GM12878 (cell line): Measurements from ENCODE around the gene ARFRP1. TPM values are rescaled to one million over a fixed set of nuclear protein-coding genes. Genes with fewer than 3 reads are reported as not detected.

ENCODE experiments used
- ATAC-seq: fragments of 200-7000 bp; cut with Tn5 transposase; 3 replicates; pipeline ENCODE4 v1.9.1; 2020; ENCODE audit warnings: mild to moderate bottlenecking, moderate library complexity
- BruUV-seq: library from RNA; stranded (reverse); fragments of 400-500 nt; replicated peaks from 2 replicates; lab custom pipeline; 2021; lab: Mats Ljungman, UMichigan
- CTCF ChIA-PET: fragments of 300-600 bp; sonication (Branson Sonifier 250); formaldehyde crosslinking; extraction: SDS; loops from one replicate; lab custom pipeline; 2021; ENCODE audit warnings: inconsistent platforms; lab: Yijun Ruan, JAX
- POLR2A ChIA-PET: fragments of 350-600 bp; formaldehyde crosslinking; extraction: SDS; loops from one replicate; lab custom pipeline; 2021; ENCODE audit warnings: inconsistent platforms; lab: Charles Lee
- RAD21 ChIA-PET: fragments of 300-600 bp; sonication (Branson Sonifier 250); formaldehyde crosslinking; loops from one replicate; lab custom pipeline; 2023; ENCODE audit warnings: antibody characterized with exemption; ENCODE audit not compliant: unreplicated experiment; lab: Charles Lee
- SMC1A ChIA-PET: fragments of 300-600 bp; sonication (Branson Sonifier 250); formaldehyde crosslinking; loops from one replicate; lab custom pipeline; 2023; ENCODE audit not compliant: unreplicated experiment, uncharacterized antibody; lab: Charles Lee
- DNase-seq: peaks from one replicate; pipeline ENCODE4 v3.0.0-alpha.2; 2011; ENCODE audit warnings: low read depth, low spot score
- FAIRE-seq: peaks from 3 replicates; lab custom pipeline; 2011; peaks lifted over from hg19 to GRCh38; lab: Jason Lieb, UNC
- H2AFZ ChIP-seq: 2 replicates; pipeline ENCODE4 v1.6.0; 2011; ENCODE audit warnings: low read depth, low read length, control low read depth; ENCODE audit not compliant: control insufficient read depth
- H3K27ac ChIP-seq: 2 replicates; pipeline ENCODE4 v1.5.1; 2011; ENCODE audit warnings: control low read depth; ENCODE audit not compliant: control insufficient read depth, insufficient read depth
- H3K27me3 ChIP-seq, 2 experiments: replicated peaks in 1 of 2; 2 replicates each; pipeline versions ENCODE4 v1.6.0 to v1.6.1; 2011; ENCODE audit warnings: low read length in 1 of 2; ENCODE audit not compliant: control insufficient read depth in 2 of 2, insufficient read depth in 2 of 2
- H3K36me3 ChIP-seq, 2 experiments: 2 replicates each; pipeline ENCODE4 v1.5.1; 2011; ENCODE audit warnings: low read length in 1 of 2; ENCODE audit not compliant: control insufficient read depth in 2 of 2, insufficient read depth in 2 of 2
- H3K4me1 ChIP-seq: 2 replicates; pipeline ENCODE4 v1.6.1; 2011; ENCODE audit warnings: mild to moderate bottlenecking, low read length, moderate library complexity, mixed read lengths; ENCODE audit not compliant: control insufficient read depth, insufficient read depth
- H3K4me2 ChIP-seq: 2 replicates; pipeline ENCODE4 v1.6.0; 2011; ENCODE audit warnings: control low read depth; ENCODE audit not compliant: control insufficient read depth, insufficient read depth
- H3K4me3 ChIP-seq: fragments of 200-600 bp; sonication (generic); 2 replicates; pipeline ENCODE4 v1.5.1; 2016
- H3K79me2 ChIP-seq: 2 replicates; pipeline ENCODE4 v1.6.0; 2011; ENCODE audit warnings: low read length; ENCODE audit not compliant: control insufficient read depth, insufficient read depth
- H3K9ac ChIP-seq: 2 replicates; pipeline ENCODE4 v1.8.0; 2011; ENCODE audit warnings: low read length, control low read depth, mixed read lengths; ENCODE audit not compliant: control insufficient read depth, insufficient read depth
- H3K9me3 ChIP-seq: replicated peaks from 3 replicates; pipeline ENCODE4 v1.5.1; 2011; ENCODE audit warnings: mild to moderate bottlenecking, low read length; ENCODE audit not compliant: control insufficient read depth, insufficient read depth
- H4K20me1 ChIP-seq: 2 replicates; pipeline ENCODE4 v1.6.0; 2011; ENCODE audit not compliant: control insufficient read depth, insufficient read depth
- HCFC1 ChIP-seq: fragments of 150-350 bp; IDR thresholded peaks from 2 replicates; pipeline ENCODE4 v1.6.1; 2014; ENCODE audit warnings: low read length
- HDGF ChIP-seq: fragments of 450-650 bp; IDR thresholded peaks from 2 replicates; pipeline ENCODE4 v1.6.1; 2016; ENCODE audit warnings: antibody characterized with exemption
- IKZF1 ChIP-seq: fragments of 450-650 bp; conservative IDR thresholded peaks from 2 replicates; pipeline ENCODE4 v1.6.1; 2017; ENCODE audit warnings: antibody characterized with exemption, mild to moderate bottlenecking
- IKZF2 ChIP-seq, 2 experiments: fragments of 450-650 bp; IDR thresholded peaks; 2 replicates each; pipeline ENCODE4 v1.6.1; 2017; ENCODE audit warnings: mild to moderate bottlenecking in 2 of 2, moderate library complexity in 2 of 2
- NBN ChIP-seq: fragments of 450-650 bp; IDR thresholded peaks from 2 replicates; pipeline ENCODE4 v1.6.1; 2016
- NR2F1 ChIP-seq: fragments of 450-650 bp; conservative IDR thresholded peaks from 2 replicates; pipeline ENCODE4 v1.6.1; 2017; ENCODE audit warnings: mild to moderate bottlenecking
- PAX5 ChIP-seq: IDR thresholded peaks from 2 replicates; pipeline ENCODE4 v1.6.1; 2011; ENCODE audit warnings: low read depth, low read length, borderline replicate concordance
- POLR2AphosphoS2 ChIP-seq: IDR thresholded peaks from 2 replicates; pipeline ENCODE4 v1.6.1; 2011; ENCODE audit warnings: low read depth, mild to moderate bottlenecking, low read length, improper control_type of control experiment, moderate library complexity
- WGBS: methylation state at CpG from one replicate; pipeline ENCODE4 v1.1.6; 2016; ENCODE audit warnings: low lambda C conversion rate; ENCODE audit not compliant: insufficient replicate concordance, insufficient coverage; ENCODE audit errors: missing lambda C conversion rate; 5-methylcytosine and 5-hydroxymethylcytosine counted together
- in situ Hi-C: fragments of 300-500 bp; cut with MboI; formaldehyde crosslinking; loops from 9 replicates; pipeline ENCODE4 v1.14.3; 2018; ENCODE audit warnings: mixed read lengths
- intact Hi-C: fragments of 100-400 bp; cut with micrococcal nuclease; formaldehyde crosslinking; loops from one replicate; pipeline ENCODE4 v1.14.2; 2022; ENCODE audit not compliant: unreplicated experiment
- polyA plus RNA-seq, 11 experiments: library from polyadenylated mRNA; depleted of rRNA in 4 of 11; unstranded in 6 of 11; stranded (reverse) in 5 of 11; fragments of >200 nt; fragmentation: Nextera tagmentation in 4 of 11; fragmentation: Illumina TruSeq in 1 of 11; extraction: Ambion mirVana in 4 of 11; extraction: Trizol in 1 of 11; gene quantifications; 1 replicate in 1 of 11; 2 replicates in 10 of 11; pipeline versions ENCODE4 v1.2.1 to v1.2.3, GENCODE V29; 2011 to 2016; ENCODE audit warnings: inconsistent platforms in 2 of 11, missing spikeins in 2 of 11, low read depth in 1 of 11
- total RNA-seq, 4 experiments: library from RNA; depleted of rRNA in 3 of 4; stranded (reverse); fragments of >200 nt in 3 of 4; fragmentation: Illumina TruSeq in 1 of 4; extraction: Trizol in 1 of 4; gene quantifications; 2 replicates each; pipeline versions ENCODE4 v1.2.1 to v1.2.3, GENCODE V29; 2013 to 2021
- TF ChIP-seq, protein P1 (sequence below): fragments of 450-650 bp; IDR thresholded peaks from 2 replicates; pipeline ENCODE4 v1.6.1; 2017; ENCODE audit warnings: mild to moderate bottlenecking
- TF ChIP-seq, protein P2 (sequence below): IDR thresholded peaks from 2 replicates; pipeline ENCODE4 v1.6.1; 2012; ENCODE audit warnings: improper control_type of control experiment, low read depth, low read length; ENCODE audit not compliant: insufficient replicate concordance
- TF ChIP-seq, protein P3 (sequence below): IDR thresholded peaks from 2 replicates; pipeline ENCODE4 v1.6.1; 2011; ENCODE audit warnings: borderline replicate concordance, low read depth, mild to moderate bottlenecking, moderate library complexity, mixed read lengths, low read length; ENCODE audit not compliant: insufficient read depth; ENCODE audit errors: extremely low read length
- TF ChIP-seq, protein P4 (sequence below): fragments of 450-650 bp; formaldehyde crosslinking; IDR thresholded peaks from 2 replicates; pipeline ENCODE4 v1.5.0; 2022; ENCODE audit warnings: mild to moderate bottlenecking, missing genetic modification characterization

The ARFRP1 gene
- total and polyA plus RNA-seq, 10 of the 15 experiments (the other 5 are each of a cell fraction or from before 2014, with no cell fraction given) = 0.37 to 71.7 (median 34.6) TPM

DNA sequence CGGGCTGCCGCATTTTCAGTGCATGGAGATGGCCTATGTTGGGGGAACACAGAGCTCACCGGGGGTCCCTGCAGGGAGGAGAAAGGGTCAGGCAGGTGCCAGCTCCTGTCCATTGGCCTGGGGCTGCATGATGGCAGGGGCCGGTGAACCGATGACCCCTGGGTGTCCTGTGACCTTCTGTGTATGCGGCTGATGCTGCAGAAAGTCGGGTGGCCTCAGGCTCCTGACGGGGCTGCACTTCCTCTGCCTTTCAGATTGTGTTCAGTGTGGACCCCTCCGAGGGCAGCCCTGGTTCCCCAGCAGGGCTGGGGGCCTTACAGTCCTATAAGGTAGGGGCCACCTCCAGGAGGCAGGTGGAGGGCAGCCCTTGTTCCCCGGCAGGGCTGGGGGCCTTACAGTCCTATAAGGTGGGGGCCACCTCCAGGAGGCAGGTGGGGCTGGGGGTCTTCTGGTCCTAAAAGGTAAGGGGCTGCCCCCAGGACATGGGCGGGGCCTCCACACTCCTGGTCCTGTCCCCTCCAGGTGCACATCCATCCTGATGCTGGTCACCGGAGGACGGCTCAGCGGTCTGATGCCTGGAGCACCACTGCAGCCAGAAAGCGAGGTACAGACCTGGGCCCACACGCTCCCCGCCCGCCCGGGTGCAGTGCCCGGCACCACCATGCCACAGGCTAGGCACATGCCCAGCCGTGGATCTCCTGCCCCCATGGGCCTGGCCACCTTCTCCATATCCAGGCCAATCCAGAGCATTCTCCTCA is 22.3 kb downstream of the ARFRP1 start:
- H3K9me3 ChIP-seq = no peaks in the 10 kb centered on the region
- FAIRE-seq (no peak), DNase-seq (no peak), ATAC-seq (no peak)
- no peaks in the 10 kb centered on the region for H3K4me1 ChIP-seq
- intact Hi-C loops = no loop called here
- RAD21 ChIA-PET = no interaction called here
- H3K27me3 ChIP-seq = no peaks in the 10 kb centered on the region
- no peak overlapping the region for H3K4me3 ChIP-seq
- CTCF ChIA-PET = no interaction called here
- no peak overlapping the region for H3K4me2 ChIP-seq
- H4K20me1 ChIP-seq = no peaks in the 10 kb centered on the region
- no peaks in the 10 kb centered on the region; a peak in 1 of 4 replicates for H3K36me3 ChIP-seq
- 87% methylated on average over 20 of the region's 21 CpGs for WGBS
- no peak overlapping the region for H3K27ac ChIP-seq
- SMC1A ChIA-PET = no interaction called here
- in situ Hi-C loops = no loop called here
- no peak overlapping the region for H3K9ac ChIP-seq
- no TSS peak for BruUV-seq
- no peaks in the 10 kb centered on the region for H3K79me2 ChIP-seq
- no peak overlapping the region for H2AFZ ChIP-seq
- POLR2A ChIA-PET = no interaction called here
- TF ChIP-seq, protein P1, sequence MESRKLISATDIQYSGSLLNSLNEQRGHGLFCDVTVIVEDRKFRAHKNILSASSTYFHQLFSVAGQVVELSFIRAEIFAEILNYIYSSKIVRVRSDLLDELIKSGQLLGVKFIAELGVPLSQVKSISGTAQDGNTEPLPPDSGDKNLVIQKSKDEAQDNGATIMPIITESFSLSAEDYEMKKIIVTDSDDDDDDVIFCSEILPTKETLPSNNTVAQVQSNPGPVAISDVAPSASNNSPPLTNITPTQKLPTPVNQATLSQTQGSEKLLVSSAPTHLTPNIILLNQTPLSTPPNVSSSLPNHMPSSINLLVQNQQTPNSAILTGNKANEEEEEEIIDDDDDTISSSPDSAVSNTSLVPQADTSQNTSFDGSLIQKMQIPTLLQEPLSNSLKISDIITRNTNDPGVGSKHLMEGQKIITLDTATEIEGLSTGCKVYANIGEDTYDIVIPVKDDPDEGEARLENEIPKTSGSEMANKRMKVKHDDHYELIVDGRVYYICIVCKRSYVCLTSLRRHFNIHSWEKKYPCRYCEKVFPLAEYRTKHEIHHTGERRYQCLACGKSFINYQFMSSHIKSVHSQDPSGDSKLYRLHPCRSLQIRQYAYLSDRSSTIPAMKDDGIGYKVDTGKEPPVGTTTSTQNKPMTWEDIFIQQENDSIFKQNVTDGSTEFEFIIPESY = no peak
- no peak for TF ChIP-seq IKZF1
- no peak for TF ChIP-seq NR2F1
- TF ChIP-seq POLR2AphosphoS2 = no peak
- TF ChIP-seq HCFC1 = no peak
- no peak for TF ChIP-seq NBN
- TF ChIP-seq PAX5 = no peak
- TF ChIP-seq, protein P2, sequence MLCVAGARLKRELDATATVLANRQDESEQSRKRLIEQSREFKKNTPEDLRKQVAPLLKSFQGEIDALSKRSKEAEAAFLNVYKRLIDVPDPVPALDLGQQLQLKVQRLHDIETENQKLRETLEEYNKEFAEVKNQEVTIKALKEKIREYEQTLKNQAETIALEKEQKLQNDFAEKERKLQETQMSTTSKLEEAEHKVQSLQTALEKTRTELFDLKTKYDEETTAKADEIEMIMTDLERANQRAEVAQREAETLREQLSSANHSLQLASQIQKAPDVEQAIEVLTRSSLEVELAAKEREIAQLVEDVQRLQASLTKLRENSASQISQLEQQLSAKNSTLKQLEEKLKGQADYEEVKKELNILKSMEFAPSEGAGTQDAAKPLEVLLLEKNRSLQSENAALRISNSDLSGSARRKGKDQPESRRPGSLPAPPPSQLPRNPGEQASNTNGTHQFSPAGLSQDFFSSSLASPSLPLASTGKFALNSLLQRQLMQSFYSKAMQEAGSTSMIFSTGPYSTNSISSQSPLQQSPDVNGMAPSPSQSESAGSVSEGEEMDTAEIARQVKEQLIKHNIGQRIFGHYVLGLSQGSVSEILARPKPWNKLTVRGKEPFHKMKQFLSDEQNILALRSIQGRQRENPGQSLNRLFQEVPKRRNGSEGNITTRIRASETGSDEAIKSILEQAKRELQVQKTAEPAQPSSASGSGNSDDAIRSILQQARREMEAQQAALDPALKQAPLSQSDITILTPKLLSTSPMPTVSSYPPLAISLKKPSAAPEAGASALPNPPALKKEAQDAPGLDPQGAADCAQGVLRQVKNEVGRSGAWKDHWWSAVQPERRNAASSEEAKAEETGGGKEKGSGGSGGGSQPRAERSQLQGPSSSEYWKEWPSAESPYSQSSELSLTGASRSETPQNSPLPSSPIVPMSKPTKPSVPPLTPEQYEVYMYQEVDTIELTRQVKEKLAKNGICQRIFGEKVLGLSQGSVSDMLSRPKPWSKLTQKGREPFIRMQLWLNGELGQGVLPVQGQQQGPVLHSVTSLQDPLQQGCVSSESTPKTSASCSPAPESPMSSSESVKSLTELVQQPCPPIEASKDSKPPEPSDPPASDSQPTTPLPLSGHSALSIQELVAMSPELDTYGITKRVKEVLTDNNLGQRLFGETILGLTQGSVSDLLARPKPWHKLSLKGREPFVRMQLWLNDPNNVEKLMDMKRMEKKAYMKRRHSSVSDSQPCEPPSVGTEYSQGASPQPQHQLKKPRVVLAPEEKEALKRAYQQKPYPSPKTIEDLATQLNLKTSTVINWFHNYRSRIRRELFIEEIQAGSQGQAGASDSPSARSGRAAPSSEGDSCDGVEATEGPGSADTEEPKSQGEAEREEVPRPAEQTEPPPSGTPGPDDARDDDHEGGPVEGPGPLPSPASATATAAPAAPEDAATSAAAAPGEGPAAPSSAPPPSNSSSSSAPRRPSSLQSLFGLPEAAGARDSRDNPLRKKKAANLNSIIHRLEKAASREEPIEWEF = no peak
- no peak for TF ChIP-seq HDGF
- TF ChIP-seq, protein P3, sequence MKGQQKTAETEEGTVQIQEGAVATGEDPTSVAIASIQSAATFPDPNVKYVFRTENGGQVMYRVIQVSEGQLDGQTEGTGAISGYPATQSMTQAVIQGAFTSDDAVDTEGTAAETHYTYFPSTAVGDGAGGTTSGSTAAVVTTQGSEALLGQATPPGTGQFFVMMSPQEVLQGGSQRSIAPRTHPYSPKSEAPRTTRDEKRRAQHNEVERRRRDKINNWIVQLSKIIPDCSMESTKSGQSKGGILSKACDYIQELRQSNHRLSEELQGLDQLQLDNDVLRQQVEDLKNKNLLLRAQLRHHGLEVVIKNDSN = no peak
- TF ChIP-seq, protein P4, sequence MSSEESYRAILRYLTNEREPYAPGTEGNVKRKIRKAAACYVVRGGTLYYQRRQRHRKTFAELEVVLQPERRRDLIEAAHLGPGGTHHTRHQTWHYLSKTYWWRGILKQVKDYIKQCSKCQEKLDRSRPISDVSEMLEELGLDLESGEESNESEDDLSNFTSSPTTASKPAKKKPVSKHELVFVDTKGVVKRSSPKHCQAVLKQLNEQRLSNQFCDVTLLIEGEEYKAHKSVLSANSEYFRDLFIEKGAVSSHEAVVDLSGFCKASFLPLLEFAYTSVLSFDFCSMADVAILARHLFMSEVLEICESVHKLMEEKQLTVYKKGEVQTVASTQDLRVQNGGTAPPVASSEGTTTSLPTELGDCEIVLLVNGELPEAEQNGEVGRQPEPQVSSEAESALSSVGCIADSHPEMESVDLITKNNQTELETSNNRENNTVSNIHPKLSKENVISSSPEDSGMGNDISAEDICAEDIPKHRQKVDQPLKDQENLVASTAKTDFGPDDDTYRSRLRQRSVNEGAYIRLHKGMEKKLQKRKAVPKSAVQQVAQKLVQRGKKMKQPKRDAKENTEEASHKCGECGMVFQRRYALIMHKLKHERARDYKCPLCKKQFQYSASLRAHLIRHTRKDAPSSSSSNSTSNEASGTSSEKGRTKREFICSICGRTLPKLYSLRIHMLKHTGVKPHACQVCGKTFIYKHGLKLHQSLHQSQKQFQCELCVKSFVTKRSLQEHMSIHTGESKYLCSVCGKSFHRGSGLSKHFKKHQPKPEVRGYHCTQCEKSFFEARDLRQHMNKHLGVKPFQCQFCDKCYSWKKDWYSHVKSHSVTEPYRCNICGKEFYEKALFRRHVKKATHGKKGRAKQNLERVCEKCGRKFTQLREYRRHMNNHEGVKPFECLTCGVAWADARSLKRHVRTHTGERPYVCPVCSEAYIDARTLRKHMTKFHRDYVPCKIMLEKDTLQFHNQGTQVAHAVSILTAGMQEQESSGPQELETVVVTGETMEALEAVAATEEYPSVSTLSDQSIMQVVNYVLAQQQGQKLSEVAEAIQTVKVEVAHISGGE (CRISPR knock-in tag) = no peak
- no peak for TF ChIP-seq IKZF2 (IDR thresholded peaks at IDR 0.05)
